ENCODE results near the gene PIEZO1.

Gene PIEZO1

GRCh38 chr16:88764913-88765349 lies 20.1 kb downstream of the PIEZO1 start:
- DNase-seq, result no peak

- no peak for DNase-seq
Measured at GRCh38 chr16:88764080-88764479, 20.9 kb downstream of the PIEZO1 start.

GRCh38 chr16:88763502-88764053 lies 21.4 kb downstream of the PIEZO1 start:
- DNase-seq, result no peak

GRCh38 chr16:88762941-88763340 lies 22.1 kb downstream of the PIEZO1 start:
- DNase-seq, result no peak

- no peak for DNase-seq
Measured at GRCh38 chr16:88762258-88762870, 22.7 kb downstream of the PIEZO1 start.

- DNase-seq, result no peak
Measured at GRCh38 chr16:88761830-88762229, 23.2 kb downstream of the PIEZO1 start.

- DNase-seq, result no peak
Measured at GRCh38 chr16:88761143-88761534, 23.9 kb downstream of the PIEZO1 start.

- no peak for DNase-seq
Measured at GRCh38 chr16:88760424-88761142, 24.4 kb downstream of the PIEZO1 start.

GRCh38 chr16:88759976-88760350 lies 25.1 kb downstream of the PIEZO1 start:
- DNase-seq, result no peak

GRCh38 chr16:88759245-88759975 lies 25.6 kb downstream of the PIEZO1 start:
- DNase-seq, result peak; percentile 63

GRCh38 chr16:88758944-88759244 lies 26.1 kb downstream of the PIEZO1 start:
- DNase-seq, result no peak

GRCh38 chr16:88758227-88758943 lies 26.6 kb downstream of the PIEZO1 start:
- DNase-seq, result no peak

GRCh38 chr16:88755745-88756443 lies 29.1 kb downstream of the PIEZO1 start:
- DNase-seq, result no peak

GRCh38 chr16:88754912-88755744 lies 29.9 kb downstream of the PIEZO1 start:
- DNase-seq, result no peak

- no peak for DNase-seq
Measured at GRCh38 chr16:88754109-88754911, 30.7 kb downstream of the PIEZO1 start.

- DNase-seq, result no peak
Measured at GRCh38 chr16:88753602-88754001, 31.4 kb downstream of the PIEZO1 start.

- no peak for DNase-seq
Measured at GRCh38 chr16:88753191-88753590, 31.8 kb downstream of the PIEZO1 start.

GRCh38 chr16:88752386-88753002 lies 32.5 kb downstream of the PIEZO1 start:
- DNase-seq, result no peak

- DNase-seq, result no peak
Measured at GRCh38 chr16:88750854-88751253, 34.2 kb downstream of the PIEZO1 start.

GRCh38 chr16:88749358-88749757 lies 35.7 kb downstream of the PIEZO1 start:
- no peak for DNase-seq

All from stimulated activated naive CD4-positive, alpha-beta T cell treated with Interleukin-2 at 50 U/mL for 16 hours (primary cell).